ENCODE data around the gene MALSU1.

The MALSU1 gene

DNA sequence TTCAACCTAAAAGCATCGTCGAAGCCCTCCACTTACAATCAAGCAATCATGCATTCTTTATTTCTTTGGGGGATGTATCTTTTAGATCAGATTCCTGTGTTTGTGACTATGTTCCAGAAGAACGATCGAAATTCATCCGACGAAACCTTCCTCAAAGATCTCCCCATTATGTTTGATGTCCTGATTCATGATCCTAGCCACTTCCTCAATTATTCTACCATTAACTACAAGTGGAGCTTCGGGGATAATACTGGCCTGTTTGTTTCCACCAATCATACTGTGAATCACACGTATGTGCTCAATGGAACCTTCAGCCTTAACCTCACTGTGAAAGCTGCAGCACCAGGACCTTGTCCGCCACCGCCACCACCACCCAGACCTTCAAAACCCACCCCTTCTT is 38.8 kb upstream of the MALSU1 start:
- TF ChIP-seq, protein P1, sequence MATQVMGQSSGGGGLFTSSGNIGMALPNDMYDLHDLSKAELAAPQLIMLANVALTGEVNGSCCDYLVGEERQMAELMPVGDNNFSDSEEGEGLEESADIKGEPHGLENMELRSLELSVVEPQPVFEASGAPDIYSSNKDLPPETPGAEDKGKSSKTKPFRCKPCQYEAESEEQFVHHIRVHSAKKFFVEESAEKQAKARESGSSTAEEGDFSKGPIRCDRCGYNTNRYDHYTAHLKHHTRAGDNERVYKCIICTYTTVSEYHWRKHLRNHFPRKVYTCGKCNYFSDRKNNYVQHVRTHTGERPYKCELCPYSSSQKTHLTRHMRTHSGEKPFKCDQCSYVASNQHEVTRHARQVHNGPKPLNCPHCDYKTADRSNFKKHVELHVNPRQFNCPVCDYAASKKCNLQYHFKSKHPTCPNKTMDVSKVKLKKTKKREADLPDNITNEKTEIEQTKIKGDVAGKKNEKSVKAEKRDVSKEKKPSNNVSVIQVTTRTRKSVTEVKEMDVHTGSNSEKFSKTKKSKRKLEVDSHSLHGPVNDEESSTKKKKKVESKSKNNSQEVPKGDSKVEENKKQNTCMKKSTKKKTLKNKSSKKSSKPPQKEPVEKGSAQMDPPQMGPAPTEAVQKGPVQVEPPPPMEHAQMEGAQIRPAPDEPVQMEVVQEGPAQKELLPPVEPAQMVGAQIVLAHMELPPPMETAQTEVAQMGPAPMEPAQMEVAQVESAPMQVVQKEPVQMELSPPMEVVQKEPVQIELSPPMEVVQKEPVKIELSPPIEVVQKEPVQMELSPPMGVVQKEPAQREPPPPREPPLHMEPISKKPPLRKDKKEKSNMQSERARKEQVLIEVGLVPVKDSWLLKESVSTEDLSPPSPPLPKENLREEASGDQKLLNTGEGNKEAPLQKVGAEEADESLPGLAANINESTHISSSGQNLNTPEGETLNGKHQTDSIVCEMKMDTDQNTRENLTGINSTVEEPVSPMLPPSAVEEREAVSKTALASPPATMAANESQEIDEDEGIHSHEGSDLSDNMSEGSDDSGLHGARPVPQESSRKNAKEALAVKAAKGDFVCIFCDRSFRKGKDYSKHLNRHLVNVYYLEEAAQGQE (IDR thresholded peaks at IDR 0.05; ENCODE audit: insufficient read depth in 1 of 2, low read depth in 2 of 2, low read length in 2 of 2): no peak
- no peak for TF ChIP-seq POLR2AphosphoS5 (IDR thresholded peaks at IDR 0.05; ENCODE audit: low read depth, low read length)
- no peak for TF ChIP-seq TAF1 (IDR thresholded peaks at IDR 0.05; ENCODE audit: borderline replicate concordance, insufficient read depth, low read length)
- TF ChIP-seq SIN3A (IDR thresholded peaks at IDR 0.05; ENCODE audit: borderline replicate concordance, insufficient read depth, low read length): no peak
- no peak for TF ChIP-seq FOXP2 (optimal IDR thresholded peaks at IDR 0.05; ENCODE audit: borderline replicate concordance, extremely low read depth, extremely low read length, insufficient read depth)

DNA sequence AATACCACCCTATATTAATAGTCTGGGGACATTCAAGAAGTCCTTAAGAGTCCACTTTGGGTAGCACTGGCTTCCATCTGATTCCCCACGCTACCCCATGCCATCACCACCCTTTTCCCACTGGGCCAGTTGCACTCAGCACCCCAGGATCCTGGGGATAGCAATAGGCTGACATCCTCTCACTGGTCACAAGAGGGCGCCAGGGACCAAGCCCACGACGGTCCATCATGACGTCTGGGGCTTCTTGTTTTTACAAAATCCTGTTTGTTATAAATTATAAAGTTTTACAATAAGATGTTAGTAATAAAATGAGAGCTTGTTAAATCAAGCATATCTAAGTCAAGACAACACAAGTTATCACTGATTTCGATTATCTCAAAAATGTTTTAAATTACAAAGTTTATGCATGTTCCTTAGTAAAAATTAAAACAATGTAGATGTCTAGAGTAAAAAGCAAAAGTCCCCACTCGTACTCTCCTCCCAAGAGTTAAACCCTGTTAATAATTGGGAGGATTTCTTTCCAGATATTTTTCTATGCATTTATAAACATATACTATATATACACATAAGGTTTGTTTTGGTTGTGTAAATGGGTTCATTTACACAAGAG is 37.2 kb upstream of the MALSU1 start:
- no peak for TF ChIP-seq TAF1 (IDR thresholded peaks at IDR 0.05; ENCODE audit: borderline replicate concordance, insufficient read depth, low read length)
- no peak for TF ChIP-seq FOXP2 (optimal IDR thresholded peaks at IDR 0.05; ENCODE audit: borderline replicate concordance, extremely low read depth, extremely low read length, insufficient read depth)
- TF ChIP-seq, protein P1 (IDR thresholded peaks at IDR 0.05; ENCODE audit: insufficient read depth in 1 of 2, low read depth in 2 of 2, low read length in 2 of 2): no peak
- TF ChIP-seq SIN3A (IDR thresholded peaks at IDR 0.05; ENCODE audit: borderline replicate concordance, insufficient read depth, low read length): no peak
- no peak for TF ChIP-seq POLR2AphosphoS5 (IDR thresholded peaks at IDR 0.05; ENCODE audit: low read depth, low read length)

DNA sequence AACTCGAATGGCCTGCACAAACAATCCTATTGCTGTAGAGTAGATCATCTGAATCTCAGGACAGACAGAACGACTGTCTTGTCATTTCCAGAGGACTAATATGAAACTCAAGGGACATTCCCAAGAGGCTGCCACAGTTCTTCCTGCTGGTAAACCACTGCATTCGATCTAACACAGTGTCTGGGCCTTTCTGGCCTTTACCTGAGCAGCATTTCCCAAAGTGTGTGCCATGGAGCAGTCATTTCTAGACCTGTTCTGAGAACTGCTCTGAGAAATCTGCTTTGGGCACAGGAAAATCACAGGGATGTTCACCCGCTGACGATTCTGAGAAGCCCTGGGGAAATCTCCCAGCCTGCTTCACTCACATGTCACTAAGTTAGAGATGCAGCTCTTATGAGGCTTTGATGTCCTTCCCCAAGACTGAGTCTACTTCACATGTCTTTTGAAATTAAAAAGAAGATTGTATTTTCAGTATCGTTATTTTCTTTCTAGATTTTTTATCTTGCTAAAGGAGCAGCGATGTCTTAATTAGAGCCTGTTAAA is 34.2 kb upstream of the MALSU1 start:
- TF ChIP-seq FOXP2 (optimal IDR thresholded peaks at IDR 0.05; ENCODE audit: borderline replicate concordance, extremely low read depth, extremely low read length, insufficient read depth): no peak
- no peak for TF ChIP-seq POLR2AphosphoS5 (IDR thresholded peaks at IDR 0.05; ENCODE audit: low read depth, low read length)
- no peak for TF ChIP-seq SIN3A (IDR thresholded peaks at IDR 0.05; ENCODE audit: borderline replicate concordance, insufficient read depth, low read length)
- TF ChIP-seq, protein P1 (IDR thresholded peaks at IDR 0.05; ENCODE audit: insufficient read depth in 1 of 2, low read depth in 2 of 2, low read length in 2 of 2): no peak
- no peak for TF ChIP-seq TAF1 (IDR thresholded peaks at IDR 0.05; ENCODE audit: borderline replicate concordance, insufficient read depth, low read length)

DNA sequence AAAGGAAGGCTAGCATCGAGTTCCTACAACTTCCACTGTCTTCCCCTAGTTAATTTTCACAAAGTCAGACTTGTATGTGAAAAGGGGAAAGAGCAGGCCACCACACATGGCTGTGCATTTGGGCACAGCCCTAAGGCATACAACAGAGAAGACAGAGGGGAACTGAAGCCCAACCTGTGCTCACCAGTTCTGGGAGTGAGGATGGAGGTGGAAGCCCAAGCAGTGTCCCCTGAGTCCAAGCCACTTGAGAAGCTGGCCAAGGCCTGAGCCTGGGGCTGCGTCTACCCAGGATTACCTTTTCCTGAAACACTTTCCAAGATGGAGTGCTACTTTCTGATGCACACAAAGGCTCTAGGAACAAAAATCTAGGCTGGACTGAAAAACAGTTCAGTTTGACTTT is 32.2 kb upstream of the MALSU1 start:
- TF ChIP-seq TAF1 (IDR thresholded peaks at IDR 0.05; ENCODE audit: borderline replicate concordance, insufficient read depth, low read length) (no peak), SIN3A (IDR thresholded peaks at IDR 0.05; ENCODE audit: borderline replicate concordance, insufficient read depth, low read length) (no peak), FOXP2 (optimal IDR thresholded peaks at IDR 0.05; ENCODE audit: borderline replicate concordance, extremely low read depth, extremely low read length, insufficient read depth) (no peak), POLR2AphosphoS5 (IDR thresholded peaks at IDR 0.05; ENCODE audit: low read depth, low read length) (no peak)
- TF ChIP-seq, protein P1 (IDR thresholded peaks at IDR 0.05; ENCODE audit: insufficient read depth in 1 of 2, low read depth in 2 of 2, low read length in 2 of 2): no peak
